ENCODE measurements around the gene UBE3B.
A peak's percentile ranks its signal among the peaks of the same experiment; 100 is the strongest.

Gene UBE3B

DNA sequence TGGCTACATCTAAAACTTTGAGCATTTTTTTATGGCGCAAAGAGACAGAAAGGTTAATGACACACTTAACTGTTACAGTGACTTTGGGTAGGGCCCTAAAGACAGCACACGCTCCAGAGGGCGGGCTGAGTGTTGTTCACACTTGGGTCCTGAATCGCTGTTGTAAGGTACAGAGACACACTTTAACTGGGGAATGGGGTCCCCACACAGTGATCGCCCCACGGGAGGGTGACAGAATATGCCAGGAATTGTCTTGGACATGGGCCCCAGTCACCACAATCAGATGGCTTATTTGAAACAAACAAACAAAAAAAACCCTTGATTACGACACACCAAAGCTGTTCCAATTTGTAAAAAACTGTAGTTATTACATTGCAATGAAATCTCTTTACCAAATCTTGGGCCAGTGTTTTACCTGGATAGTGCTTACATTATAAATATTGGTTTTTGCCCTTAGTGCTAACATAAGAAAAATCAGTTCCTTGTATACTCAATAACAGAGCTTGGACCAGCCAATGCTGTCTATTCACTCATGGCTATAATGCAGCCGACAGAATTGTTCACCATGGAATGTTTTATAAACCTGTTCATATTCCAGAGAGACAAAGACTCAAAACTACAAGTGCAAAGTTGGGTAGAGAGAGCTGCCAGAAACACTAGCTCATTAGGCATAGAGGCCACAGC is 28.6 kb upstream of the UBE3B start:
- DNase-seq, result no peak

DNA sequence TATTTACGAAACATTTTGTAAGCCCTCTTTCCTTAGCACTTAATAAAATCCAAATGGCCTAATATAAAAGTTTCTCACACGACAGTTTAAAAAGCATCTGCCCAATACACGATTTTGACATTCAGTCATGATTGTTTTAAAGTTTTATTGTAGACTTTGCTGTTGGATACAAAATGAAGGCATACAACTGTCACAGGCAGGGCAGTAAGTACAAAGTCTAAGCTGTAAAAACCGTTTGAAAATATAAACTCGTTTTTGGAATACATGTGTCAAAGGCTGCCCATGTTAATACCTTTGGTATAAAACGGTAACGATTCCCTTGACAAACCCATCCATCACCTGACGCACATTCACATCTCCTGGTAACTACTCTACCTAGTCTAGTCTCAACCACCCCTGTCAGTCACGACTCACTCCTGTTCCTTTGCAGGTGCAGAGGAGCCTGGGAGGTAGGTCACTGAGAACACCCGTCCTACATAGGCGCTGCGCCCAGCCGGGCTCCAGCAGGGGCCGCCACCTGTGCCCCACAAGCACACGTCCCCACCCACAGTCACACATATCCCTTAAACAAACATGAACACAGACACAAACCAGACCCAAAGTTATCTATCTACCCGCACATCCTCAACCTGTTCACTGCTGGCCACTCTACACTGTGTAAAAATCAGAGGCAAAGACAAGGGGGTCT is 27.4 kb upstream of the UBE3B start:
- DNase-seq, result no peak

- DNase-seq, result no peak
Measured at GRCh38 chr12:109450980-109451379, 26.5 kb upstream of the UBE3B start.

GRCh38 chr12:109451400-109451799 is 26.0 kb upstream of the UBE3B start:
- DNase-seq, result no peak

DNA sequence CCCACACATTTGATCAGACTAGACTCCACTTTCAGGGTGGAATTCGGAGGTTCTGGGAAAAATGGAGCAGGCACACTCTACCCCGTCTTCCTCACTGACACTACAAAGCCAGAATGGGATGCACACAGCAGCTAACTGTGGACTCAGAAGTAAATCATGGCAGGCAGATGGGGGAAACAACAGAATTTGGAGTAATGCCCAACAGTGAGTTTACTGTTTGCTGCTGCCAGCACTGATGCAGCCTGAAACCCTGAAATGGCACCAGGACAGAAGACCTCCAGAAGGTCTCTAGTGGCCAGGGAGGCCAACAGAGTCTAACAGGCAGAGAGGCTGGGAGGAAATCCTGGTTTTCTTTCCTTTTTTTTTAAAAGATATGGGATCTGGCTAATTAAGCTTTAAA is 24.9 kb upstream of the UBE3B start:
- DNase-seq, result no peak

DNA sequence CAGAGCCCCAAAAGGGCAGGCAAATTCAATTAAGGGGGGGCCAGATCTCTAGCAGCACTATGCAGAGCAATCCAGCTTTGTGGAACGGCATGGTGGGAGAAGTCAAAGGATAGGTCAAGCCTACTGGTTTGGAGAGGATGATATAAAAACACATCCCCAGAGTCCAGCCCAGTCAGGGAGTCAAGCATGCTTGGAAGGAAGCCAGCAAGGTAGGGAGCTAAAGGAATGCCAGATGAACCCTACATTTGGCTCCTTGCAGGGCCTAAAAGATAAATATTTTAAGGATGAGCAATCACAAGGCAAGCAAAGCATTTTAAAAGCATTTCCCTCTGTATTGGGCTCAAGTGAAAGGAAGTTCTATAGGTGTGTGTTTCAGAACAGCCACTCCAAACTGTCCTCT is 21.7 kb upstream of the UBE3B start:
- DNase-seq, result no peak

DNA sequence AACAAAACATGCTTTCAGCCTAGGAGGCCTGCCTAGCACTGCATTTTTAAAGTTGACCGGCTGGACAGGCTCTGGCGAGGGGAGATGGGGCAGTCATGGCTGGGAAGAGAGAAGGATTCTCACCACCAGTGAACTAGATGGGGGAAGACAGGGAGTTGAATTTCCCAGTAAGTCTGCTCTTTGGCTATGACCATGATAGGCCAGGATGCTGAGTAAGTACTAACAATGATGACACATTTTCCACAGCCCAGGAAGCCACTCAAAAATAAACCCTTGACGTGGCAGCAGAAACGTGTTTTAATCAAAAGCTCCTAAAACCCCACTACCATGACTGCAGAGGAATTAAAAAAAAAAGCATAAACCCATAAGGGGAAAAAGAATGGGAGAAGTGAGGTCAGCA is 19.3 kb upstream of the UBE3B start:
- no peak for DNase-seq

- peak in 2 of 51 donors; percentile 21 to 40 for DNase-seq
Measured at GRCh38 chr12:109458771-109459208, 18.6 kb upstream of the UBE3B start.

- no peak for DNase-seq
Measured at GRCh38 chr12:109459247-109459646, 18.2 kb upstream of the UBE3B start.

- DNase-seq, result no peak
Measured at GRCh38 chr12:109460538-109460937, 16.9 kb upstream of the UBE3B start.

- DNase-seq, result peak in 6 of 51 donors; percentile 2 to 24 (median 10)
Measured at GRCh38 chr12:109461049-109461845, 16.2 kb upstream of the UBE3B start.

DNA sequence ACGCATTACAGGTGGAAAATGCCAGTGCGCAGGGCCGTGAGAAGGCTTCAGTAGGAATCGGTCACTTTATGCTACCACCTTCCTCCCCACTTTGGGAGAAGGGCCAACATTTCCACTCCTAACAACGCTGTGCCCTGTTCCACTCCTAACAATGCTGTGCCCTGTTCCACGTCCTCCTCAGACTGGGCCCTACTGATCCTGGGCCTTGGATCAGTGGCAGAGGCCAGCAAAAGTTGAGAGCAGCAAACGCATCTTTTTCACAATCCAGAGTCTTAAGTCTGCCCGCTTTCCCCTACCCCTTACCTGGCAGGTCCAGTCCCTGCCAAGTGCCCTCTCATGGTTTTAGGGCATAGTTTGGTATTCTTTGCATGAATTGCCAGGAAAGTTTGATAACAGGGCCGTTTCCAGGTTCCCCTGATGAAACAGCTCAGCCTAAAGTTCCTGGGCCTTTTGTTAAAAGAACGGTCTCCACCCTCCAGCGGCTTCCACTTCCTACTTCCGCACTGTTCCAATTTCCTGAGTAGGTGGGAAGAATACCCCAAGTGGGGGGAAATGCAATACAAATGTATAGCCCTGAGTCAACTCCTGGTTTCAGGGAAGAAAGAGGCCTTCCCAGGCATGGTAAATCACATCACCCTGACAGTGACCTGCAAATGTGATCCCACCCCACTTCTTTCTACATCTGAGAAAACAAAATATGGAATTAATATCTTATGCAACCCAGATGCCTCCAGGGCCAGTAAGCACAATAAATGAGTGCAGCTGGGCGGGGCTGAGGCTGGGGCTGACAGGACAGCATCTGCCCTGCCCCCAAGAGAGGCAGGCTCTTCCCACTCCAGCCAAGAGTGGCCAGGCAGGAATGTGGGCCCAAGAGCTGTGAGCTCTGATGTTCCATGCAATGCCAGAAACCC is 15.3 kb upstream of the UBE3B start:
- peak in 16 of 51 donors; percentile 3 to 42 (median 18) for DNase-seq

GRCh38 chr12:109462868-109463692 is 14.4 kb upstream of the UBE3B start:
- DNase-seq, result peak in 6 of 51 donors; percentile 7 to 25 (median 12)

- no peak for DNase-seq
Measured at GRCh38 chr12:109463756-109464155, 13.7 kb upstream of the UBE3B start.

DNA sequence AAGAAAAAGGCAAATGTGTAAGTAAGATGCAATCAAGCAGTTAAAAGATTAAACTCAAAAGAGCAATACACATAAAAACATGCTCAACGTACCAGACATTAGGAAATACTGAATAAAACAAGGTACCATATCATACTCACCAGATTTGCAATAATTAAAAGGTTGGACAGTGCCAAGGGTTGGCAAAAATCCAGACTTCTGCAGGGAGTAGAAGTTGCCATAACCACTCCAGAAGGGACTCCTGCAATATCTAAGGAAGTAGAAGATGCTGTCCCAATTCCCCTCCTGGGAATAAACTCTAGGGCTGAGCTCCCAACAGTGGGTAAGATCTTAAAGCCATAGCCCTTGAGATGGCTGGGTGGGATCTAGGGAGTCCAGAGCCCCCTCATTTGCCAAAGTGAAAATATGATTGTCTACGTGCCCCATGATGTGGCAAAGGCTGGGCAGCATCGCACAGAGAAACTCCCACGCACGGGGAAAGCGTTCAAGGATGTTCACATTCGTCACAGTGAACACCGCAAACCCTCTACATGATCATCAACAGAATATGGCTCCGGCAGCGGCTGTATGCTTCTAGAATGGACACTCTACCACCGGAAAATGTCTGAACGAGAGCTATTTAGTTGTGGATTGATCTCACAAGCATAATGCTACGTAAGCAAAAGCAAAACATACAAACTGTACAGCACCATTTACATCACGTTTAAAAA is 12.6 kb upstream of the UBE3B start:
- DNase-seq, result no peak

GRCh38 chr12:109466305-109466704 is 11.1 kb upstream of the UBE3B start:
- no peak for DNase-seq

GRCh38 chr12:109466821-109467220 is 10.6 kb upstream of the UBE3B start:
- DNase-seq, result peak in 3 of 51 donors; percentile 10 to 31 (median 13)

DNA sequence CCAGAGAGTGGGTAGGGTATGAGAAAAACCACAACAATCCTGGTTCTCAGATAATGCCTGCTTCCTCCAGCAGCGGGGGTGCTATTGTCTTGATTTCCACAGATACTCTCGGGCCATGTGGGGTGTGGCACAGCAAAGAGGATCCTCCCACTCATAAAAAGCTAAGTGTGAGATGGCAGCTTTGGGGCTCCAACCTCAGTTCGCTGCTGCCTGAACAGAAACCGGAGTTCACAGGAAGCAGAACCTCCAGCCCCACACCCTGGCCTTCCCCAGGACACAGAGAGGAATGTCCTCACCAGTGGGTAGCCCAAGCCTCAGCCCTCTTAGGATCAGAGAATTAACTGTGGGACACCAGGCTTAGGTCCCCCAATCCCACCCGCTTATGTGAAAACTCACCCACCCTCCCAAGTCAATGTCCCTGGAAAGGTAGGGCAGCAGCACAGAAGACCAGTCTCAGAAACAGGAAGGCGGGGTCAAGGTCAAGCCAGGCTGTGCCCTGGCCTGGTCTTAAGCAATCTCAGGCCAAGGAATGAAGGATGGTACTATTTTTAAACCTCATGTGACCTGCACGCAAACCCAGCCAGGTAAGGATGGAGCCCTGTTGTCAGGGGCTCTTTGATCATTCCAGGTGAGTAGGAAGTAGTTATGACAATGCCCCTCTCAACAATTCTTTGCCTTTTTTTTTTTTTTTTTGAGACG is 9.3 kb upstream of the UBE3B start:
- DNase-seq, result no peak

DNA sequence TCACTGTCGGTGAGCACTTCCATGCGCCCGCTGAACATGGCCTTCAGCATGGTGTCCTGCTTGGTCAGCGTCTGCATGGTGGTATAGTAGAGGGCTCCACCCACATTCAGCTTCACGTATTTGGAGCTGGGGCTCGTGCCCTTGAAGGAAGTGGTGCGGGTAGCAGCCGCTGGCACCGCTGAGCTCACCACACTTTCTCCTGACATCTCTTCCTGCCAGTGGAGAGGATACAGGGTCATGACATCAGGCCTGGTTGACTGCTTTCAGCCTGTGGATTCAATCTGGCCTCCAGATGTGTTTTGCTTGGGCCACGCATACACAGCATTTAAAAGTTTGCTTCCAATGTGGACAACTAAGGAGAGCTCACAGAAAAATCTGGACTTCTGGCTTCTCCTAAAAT is 7.9 kb upstream of the UBE3B start:
- no peak for DNase-seq

Measured in hypothalamus (tissue), 51 donors.